WI38 (cell line): ENCODE measurements around the gene PTPRT.

Experiments used
- H3K4me3 ChIP-seq: 2 replicates; pipeline ENCODE4 v1.5.1; 2011; ENCODE audit warnings: low read depth, mild to moderate bottlenecking, control low read depth, low read length
- CTCF ChIP-seq: IDR thresholded peaks from 2 replicates; pipeline ENCODE4 v1.5.1; 2012; ENCODE audit warnings: low read depth, mild to moderate bottlenecking, control low read depth, low read length

PTPRT gene

GRCh38 chr20:42095221-42095620, 1094.5 kb downstream of the PTPRT start:
- no peak overlapping the region for H3K4me3 ChIP-seq
- TF ChIP-seq CTCF = no peak

- TF ChIP-seq CTCF = no peak
Observed at GRCh38 chr20:42093542-42094440, 1095.9 kb downstream of the PTPRT start.

GRCh38 chr20:42093041-42093440, 1096.7 kb downstream of the PTPRT start:
- TF ChIP-seq CTCF = no peak

More at GRCh38 chr20:42093542-42094440, 1095.9 kb downstream of the PTPRT start:
- no peak overlapping the region for H3K4me3 ChIP-seq

GRCh38 chr20:42085366-42085765, 1104.3 kb downstream of the PTPRT start:
- TF ChIP-seq CTCF = no peak
- no peak overlapping the region for H3K4me3 ChIP-seq

More at GRCh38 chr20:42093041-42093440, 1096.7 kb downstream of the PTPRT start:
- H3K4me3 ChIP-seq = no peak overlapping the region

GRCh38 chr20:42083280-42083679, 1106.4 kb downstream of the PTPRT start:
- no peak overlapping the region for H3K4me3 ChIP-seq
- TF ChIP-seq CTCF = no peak

GRCh38 chr20:42082611-42083010, 1107.1 kb downstream of the PTPRT start:
- TF ChIP-seq CTCF = no peak
- no peak overlapping the region for H3K4me3 ChIP-seq

GRCh38 chr20:42080956-42081355, 1108.8 kb downstream of the PTPRT start:
- no peak overlapping the region for H3K4me3 ChIP-seq
- TF ChIP-seq CTCF = no peak
